Central memory CD8-positive, alpha-beta T cell (primary cell): ENCODE measurements around the gene PFDN5.

Experiments
- ATAC-seq: fragments of 150-1000 bp; cut with Tn5 transposase; replicated peaks from 2 replicates; pipeline ENCODE4 v1.10.0; 2022; ENCODE audit warnings: mild to moderate bottlenecking, moderate FRiP score, moderate number of reproducible peaks; ENCODE audit not compliant: poor library complexity, severe bottlenecking; ENCODE audit errors: extremely low read depth
- DNase-seq, 2 donors: peaks; one replicate each; pipeline ENCODE4 v3.0.0; 2021; ENCODE audit warnings: low spot score in 2 of 2
- H3K27ac Mint-ChIP-seq: one replicate; pipeline ENCODE4 v1.8.0; 2022; ENCODE audit warnings: low read depth, mild to moderate bottlenecking, moderate library complexity, mixed read lengths
- H3K27me3 Mint-ChIP-seq: one replicate; pipeline ENCODE4 v1.8.0; 2022; ENCODE audit warnings: mixed read lengths
- H3K36me3 Mint-ChIP-seq: one replicate; pipeline ENCODE4 v1.8.0; 2022; ENCODE audit warnings: mild to moderate bottlenecking, moderate library complexity, mixed read lengths; ENCODE audit not compliant: insufficient read depth
- H3K4me1 Mint-ChIP-seq: one replicate; pipeline ENCODE4 v1.8.0; 2022; ENCODE audit warnings: mixed read lengths
- H3K4me3 Mint-ChIP-seq: one replicate; pipeline ENCODE4 v1.8.0; 2022; ENCODE audit warnings: mild to moderate bottlenecking, moderate library complexity, mixed read lengths
- H3K9me3 Mint-ChIP-seq: one replicate; pipeline ENCODE4 v1.8.0; 2022; ENCODE audit warnings: mixed read lengths

Gene PFDN5

GRCh38 chr12:53267999-53268629 lies 27.2 kb upstream of the PFDN5 start, which contains the start of gene ESPL1:
ESPL1 (plus strand) TSS chr12:53268299; CDS start chr12:53268767, 468 bp downstream.
- Mint-ChIP-seq H3K4me1 (peaks cover 18% of the 10 kb centered on the region), H3K36me3 (no peaks in the 10 kb centered on the region), H3K27ac (peak within 1 kb of the TSS; percentile 96), H3K27me3 (no peaks in the 10 kb centered on the region), H3K4me3 (peak within 1 kb of the TSS; percentile 99), H3K9me3 (no peaks in the 10 kb centered on the region)
- peak; percentile 66 to 71 for DNase-seq
- peak; percentile 85 for ATAC-seq

- Mint-ChIP-seq H3K36me3 (no peaks in the 10 kb centered on the region), H3K4me3 (peak overlapping the region; percentile 99), H3K9me3 (no peaks in the 10 kb centered on the region), H3K27ac (peak overlapping the region; percentile 96), H3K27me3 (no peaks in the 10 kb centered on the region), H3K4me1 (peaks cover 18% of the 10 kb centered on the region)
- no peak for ATAC-seq
- DNase-seq, result no peak
Observed at GRCh38 chr12:53268630-53269562, 26.4 kb upstream of the PFDN5 start.

GRCh38 chr12:53274445-53274844 lies 20.9 kb upstream of the PFDN5 start:
- DNase-seq (no peak), ATAC-seq (no peak)
- H3K27me3 Mint-ChIP-seq, result no peaks in the 10 kb centered on the region
- H3K4me3 Mint-ChIP-seq, result no peak overlapping the region
- H3K27ac Mint-ChIP-seq, result no peak overlapping the region
- H3K36me3 Mint-ChIP-seq, result peaks cover 2% of the 10 kb centered on the region
- H3K9me3 Mint-ChIP-seq, result no peaks in the 10 kb centered on the region
- H3K4me1 Mint-ChIP-seq, result no peaks in the 10 kb centered on the region

- Mint-ChIP-seq H3K27me3 (no peaks in the 10 kb centered on the region), H3K27ac (no peak overlapping the region)
Observed at GRCh38 chr12:53276511-53276910, 18.8 kb upstream of the PFDN5 start.

GRCh38 chr12:53277981-53278380 lies 17.4 kb upstream of the PFDN5 start:
- Mint-ChIP-seq H3K36me3 (peaks cover 2% of the 10 kb centered on the region), H3K4me1 (no peaks in the 10 kb centered on the region), H3K9me3 (no peaks in the 10 kb centered on the region), H3K27me3 (no peaks in the 10 kb centered on the region), H3K4me3 (no peak overlapping the region), H3K27ac (no peak overlapping the region)
- ATAC-seq (no peak), DNase-seq (no peak)

More at GRCh38 chr12:53276511-53276910, 18.8 kb upstream of the PFDN5 start:
- Mint-ChIP-seq H3K4me3 (no peak overlapping the region), H3K9me3 (no peaks in the 10 kb centered on the region), H3K36me3 (peaks cover 2% of the 10 kb centered on the region), H3K4me1 (no peaks in the 10 kb centered on the region)
- DNase-seq (no peak), ATAC-seq (no peak)

GRCh38 chr12:53279283-53279869 lies 16.0 kb upstream of the PFDN5 start:
- Mint-ChIP-seq H3K4me3 (no peak overlapping the region), H3K9me3 (no peaks in the 10 kb centered on the region), H3K27me3 (no peaks in the 10 kb centered on the region), H3K27ac (no peak overlapping the region), H3K4me1 (no peaks in the 10 kb centered on the region), H3K36me3 (peaks cover 2% of the 10 kb centered on the region)
- DNase-seq (no peak), ATAC-seq (no peak)

- H3K4me1 Mint-ChIP-seq, result no peaks in the 10 kb centered on the region
- H3K27ac Mint-ChIP-seq, result no peak overlapping the region
- H3K9me3 Mint-ChIP-seq, result no peaks in the 10 kb centered on the region
- H3K27me3 Mint-ChIP-seq, result no peaks in the 10 kb centered on the region
- H3K4me3 Mint-ChIP-seq, result no peak overlapping the region
- DNase-seq, result no peak
- H3K36me3 Mint-ChIP-seq, result peaks cover 3% of the 10 kb centered on the region
- no peak for ATAC-seq
Observed at GRCh38 chr12:53279888-53280498, 15.3 kb upstream of the PFDN5 start.

GRCh38 chr12:53286448-53286847 lies 8.9 kb upstream of the PFDN5 start:
- no peak for ATAC-seq
- H3K27ac Mint-ChIP-seq, result no peak overlapping the region
- no peaks in the 10 kb centered on the region for H3K9me3 Mint-ChIP-seq
- H3K27me3 Mint-ChIP-seq, result no peaks in the 10 kb centered on the region
- H3K4me1 Mint-ChIP-seq, result peaks cover 9% of the 10 kb centered on the region
- peaks cover 5% of the 10 kb centered on the region for H3K36me3 Mint-ChIP-seq
- no peak overlapping the region for H3K4me3 Mint-ChIP-seq
- DNase-seq, result no peak

GRCh38 chr12:53287741-53288216 lies 7.6 kb upstream of the PFDN5 start:
- Mint-ChIP-seq H3K4me1 (peaks cover 9% of the 10 kb centered on the region), H3K27me3 (no peaks in the 10 kb centered on the region), H3K27ac (peak overlapping the region; percentile 65), H3K36me3 (peaks cover 5% of the 10 kb centered on the region), H3K9me3 (no peaks in the 10 kb centered on the region), H3K4me3 (no peak overlapping the region)
- DNase-seq, result peak; percentile 47 to 62
- ATAC-seq, result peak; percentile 83

- H3K4me3 Mint-ChIP-seq, result no peak overlapping the region
- no peak for ATAC-seq
- DNase-seq, result no peak
- no peaks in the 10 kb centered on the region for H3K27me3 Mint-ChIP-seq
- H3K9me3 Mint-ChIP-seq, result no peaks in the 10 kb centered on the region
- H3K27ac Mint-ChIP-seq, result peak overlapping the region; percentile 65
- H3K36me3 Mint-ChIP-seq, result peaks cover 8% of the 10 kb centered on the region
- peaks cover 9% of the 10 kb centered on the region for H3K4me1 Mint-ChIP-seq
Observed at GRCh38 chr12:53288322-53288721, 7.0 kb upstream of the PFDN5 start.

- Mint-ChIP-seq H3K27ac (no peak overlapping the region), H3K4me1 (peaks cover 9% of the 10 kb centered on the region), H3K4me3 (no peak overlapping the region), H3K9me3 (no peaks in the 10 kb centered on the region), H3K27me3 (no peaks in the 10 kb centered on the region), H3K36me3 (peaks cover 7% of the 10 kb centered on the region)
- ATAC-seq (no peak), DNase-seq (no peak)
Observed at GRCh38 chr12:53289891-53290290, 5.5 kb upstream of the PFDN5 start.

- ATAC-seq, result no peak
- H3K4me3 Mint-ChIP-seq, result no peak overlapping the region
- DNase-seq, result no peak
- no peaks in the 10 kb centered on the region for H3K27me3 Mint-ChIP-seq
- peaks cover 9% of the 10 kb centered on the region for H3K4me1 Mint-ChIP-seq
- H3K27ac Mint-ChIP-seq, result no peak overlapping the region
- H3K36me3 Mint-ChIP-seq, result peaks cover 12% of the 10 kb centered on the region
- H3K9me3 Mint-ChIP-seq, result no peaks in the 10 kb centered on the region
Observed at GRCh38 chr12:53290661-53291060, 4.7 kb upstream of the PFDN5 start.
